ENCODE measurements around the gene TMEM266.

The TMEM266 gene

DNA sequence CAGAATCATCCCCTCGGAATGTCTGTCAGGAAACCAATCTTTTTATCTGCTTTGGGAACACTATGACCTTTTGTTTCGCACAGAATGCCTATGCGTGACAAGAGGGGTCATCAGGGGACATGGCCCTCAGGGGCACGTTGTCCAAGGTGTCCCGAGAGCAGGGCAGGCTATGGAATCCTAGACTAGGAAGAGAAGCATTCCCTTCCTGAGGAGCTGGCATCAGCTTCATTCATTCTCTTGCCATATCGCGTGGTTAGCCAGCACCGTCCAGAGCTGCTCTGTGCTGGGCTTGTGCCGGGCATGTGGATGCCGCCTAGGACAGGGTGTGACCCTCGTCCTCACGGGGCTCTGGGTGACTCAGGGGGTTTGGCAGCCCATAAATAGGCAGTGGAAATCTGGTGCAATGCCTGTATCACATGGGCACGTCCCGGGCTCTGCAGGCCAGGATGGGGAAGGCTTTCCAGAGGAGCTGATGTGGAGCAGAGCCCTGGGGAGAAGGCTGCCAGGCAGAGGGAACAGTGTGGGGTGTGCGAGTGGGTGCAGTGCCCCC lies 117.8 kb downstream of the TMEM266 start:
- DNase-seq (ENCODE audit: low read depth): peak; percentile 52

DNA sequence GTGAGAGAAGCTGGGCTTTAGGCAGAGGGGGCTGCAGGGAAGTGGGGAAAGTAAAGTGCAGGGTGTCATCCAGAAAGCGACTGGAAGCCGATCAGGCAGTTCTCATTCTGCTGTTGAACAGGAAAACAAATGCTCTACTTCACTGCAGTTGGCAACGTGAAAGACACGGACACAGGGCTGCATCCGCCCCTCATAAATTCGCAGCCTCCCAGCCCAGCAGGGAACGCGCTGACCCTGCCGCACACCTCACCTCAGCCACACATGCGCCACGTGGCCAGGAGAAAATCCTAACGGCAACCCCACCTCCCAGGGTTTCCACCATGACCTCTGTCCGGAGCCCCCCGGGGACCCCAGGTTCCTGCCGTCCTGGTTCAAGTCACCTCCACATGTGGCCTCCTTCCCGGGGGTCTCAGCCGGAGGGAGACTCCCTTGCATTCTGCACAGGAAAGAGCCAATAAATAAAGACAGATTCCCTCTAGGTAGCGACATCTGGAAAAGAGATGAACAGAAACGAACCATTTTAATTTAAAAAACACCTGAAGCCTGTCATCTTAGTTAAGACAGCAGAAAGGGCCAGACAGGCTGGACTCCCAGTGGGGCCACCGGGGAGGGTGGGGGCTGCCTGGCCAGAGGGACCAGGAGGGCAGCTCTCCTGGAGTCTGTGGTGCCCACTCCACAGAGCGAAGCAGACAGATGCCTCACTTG lies 118.7 kb downstream of the TMEM266 start:
- Histone ChIP-seq H3K4me1 (ENCODE audit: control insufficient read depth, insufficient read depth, low read length) (peaks cover 18% of the 10 kb centered on the region), H3K9me3 (ENCODE audit: control insufficient read depth, low read length) (peaks cover 8% of the 10 kb centered on the region), H3K4me3 (ENCODE audit: low read length) (peak overlapping the region; percentile 68), H3K27me3 (replicated peaks; ENCODE audit: control insufficient read depth, insufficient read depth, low read length) (no peaks in the 10 kb centered on the region), H3K36me3 (ENCODE audit: control insufficient read depth, insufficient read depth, low read length, severe bottlenecking) (no peaks in the 10 kb centered on the region), H3K9ac (ENCODE audit: low read length) (peak overlapping the region; percentile 89)
- DNase-seq (ENCODE audit: low read depth): no peak

More for the DNA sequence above, 117.8 kb downstream of the TMEM266 start:
- H3K36me3 ChIP-seq (ENCODE audit: control insufficient read depth, insufficient read depth, low read length, severe bottlenecking): no peaks in the 10 kb centered on the region
- peak overlapping the region; percentile 68 for H3K4me3 ChIP-seq (ENCODE audit: low read length)
- peaks cover 18% of the 10 kb centered on the region for H3K4me1 ChIP-seq (ENCODE audit: control insufficient read depth, insufficient read depth, low read length)
- peaks cover 8% of the 10 kb centered on the region for H3K9me3 ChIP-seq (ENCODE audit: control insufficient read depth, low read length)
- no peaks in the 10 kb centered on the region for H3K27me3 ChIP-seq (replicated peaks; ENCODE audit: control insufficient read depth, insufficient read depth, low read length)
- H3K9ac ChIP-seq (ENCODE audit: low read length): peak overlapping the region; percentile 89

DNA sequence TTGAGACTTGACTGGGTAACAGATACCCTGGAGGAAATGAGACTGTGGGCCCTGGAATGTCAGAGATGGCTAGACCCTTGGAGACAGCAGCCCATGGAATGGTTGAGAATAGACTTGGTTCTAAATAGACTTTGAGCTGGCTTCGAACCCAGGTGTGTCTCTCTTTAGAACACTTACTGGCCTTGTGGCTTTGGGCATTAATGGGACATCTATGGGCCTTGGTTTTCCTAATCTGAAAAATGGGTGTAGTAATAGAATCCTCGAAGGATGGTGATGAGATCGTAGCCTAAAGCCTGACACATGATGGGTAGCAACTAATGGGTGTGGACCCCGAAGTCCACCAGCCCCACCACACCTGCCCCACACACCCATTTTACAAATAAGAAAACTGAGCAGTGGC lies 119.2 kb downstream of the TMEM266 start:
- Histone ChIP-seq H3K4me1 (ENCODE audit: control insufficient read depth, insufficient read depth, low read length) (peaks cover 18% of the 10 kb centered on the region), H3K9ac (ENCODE audit: low read length) (peak overlapping the region; percentile 89), H3K4me3 (ENCODE audit: low read length) (no peak overlapping the region), H3K36me3 (ENCODE audit: control insufficient read depth, insufficient read depth, low read length, severe bottlenecking) (no peaks in the 10 kb centered on the region), H3K27me3 (replicated peaks; ENCODE audit: control insufficient read depth, insufficient read depth, low read length) (no peaks in the 10 kb centered on the region), H3K9me3 (ENCODE audit: control insufficient read depth, low read length) (peaks cover 8% of the 10 kb centered on the region)
- DNase-seq (ENCODE audit: low read depth): no peak

DNA sequence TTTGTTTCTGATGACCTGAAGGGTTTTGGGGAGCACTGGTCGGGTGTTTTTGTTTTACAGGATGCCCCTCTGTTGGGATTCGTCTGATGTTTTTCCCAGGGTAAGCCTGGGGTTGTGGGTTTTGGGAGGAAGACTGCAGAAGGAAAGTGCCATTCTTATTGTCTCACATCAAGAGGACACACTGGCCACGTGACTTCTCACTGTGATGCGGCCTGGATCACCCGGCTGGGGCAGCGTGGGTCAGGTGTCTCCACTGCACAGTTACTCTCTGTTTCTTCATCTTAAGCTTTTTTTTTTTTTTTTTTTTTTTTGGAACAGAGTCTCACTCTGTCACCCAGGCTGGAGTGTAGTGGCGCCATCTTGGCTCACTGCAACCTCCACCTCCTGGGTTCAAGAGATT lies 120.5 kb downstream of the TMEM266 start:
- H3K36me3 ChIP-seq (ENCODE audit: control insufficient read depth, insufficient read depth, low read length, severe bottlenecking): no peaks in the 10 kb centered on the region
- H3K9ac ChIP-seq (ENCODE audit: low read length): no peak overlapping the region
- H3K4me3 ChIP-seq (ENCODE audit: low read length): no peak overlapping the region
- H3K27me3 ChIP-seq (replicated peaks; ENCODE audit: control insufficient read depth, insufficient read depth, low read length): no peaks in the 10 kb centered on the region
- H3K9me3 ChIP-seq (ENCODE audit: control insufficient read depth, low read length): peaks cover 3% of the 10 kb centered on the region
- no peak for DNase-seq (ENCODE audit: low read depth)
- H3K4me1 ChIP-seq (ENCODE audit: control insufficient read depth, insufficient read depth, low read length): peaks cover 19% of the 10 kb centered on the region

DNA sequence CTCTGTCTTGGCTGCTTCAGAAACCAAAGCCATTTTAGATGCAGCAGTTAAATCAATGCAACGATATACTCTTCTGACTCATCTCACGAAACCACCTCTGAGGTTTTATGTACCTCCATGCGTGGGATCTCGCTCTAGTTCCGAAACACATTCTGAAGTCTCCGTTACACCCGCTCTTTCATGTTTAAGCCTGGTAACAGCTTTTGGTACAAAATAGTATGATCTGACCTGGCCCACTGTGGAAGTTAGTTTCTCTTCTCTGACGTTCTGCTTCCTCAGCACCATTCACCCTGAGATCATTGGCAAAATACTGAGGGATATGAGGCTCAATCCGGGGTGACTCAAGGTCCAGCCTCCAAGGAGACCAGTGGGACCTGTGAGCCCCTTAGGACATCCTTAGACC lies 121.9 kb downstream of the TMEM266 start:
- Histone ChIP-seq H3K4me1 (ENCODE audit: control insufficient read depth, insufficient read depth, low read length) (peaks cover 33% of the 10 kb centered on the region), H3K9me3 (ENCODE audit: control insufficient read depth, low read length) (no peaks in the 10 kb centered on the region), H3K9ac (ENCODE audit: low read length) (no peak overlapping the region), H3K27me3 (replicated peaks; ENCODE audit: control insufficient read depth, insufficient read depth, low read length) (no peaks in the 10 kb centered on the region), H3K36me3 (ENCODE audit: control insufficient read depth, insufficient read depth, low read length, severe bottlenecking) (no peaks in the 10 kb centered on the region), H3K4me3 (ENCODE audit: low read length) (no peak overlapping the region)
- no peak for DNase-seq (ENCODE audit: low read depth)

DNA sequence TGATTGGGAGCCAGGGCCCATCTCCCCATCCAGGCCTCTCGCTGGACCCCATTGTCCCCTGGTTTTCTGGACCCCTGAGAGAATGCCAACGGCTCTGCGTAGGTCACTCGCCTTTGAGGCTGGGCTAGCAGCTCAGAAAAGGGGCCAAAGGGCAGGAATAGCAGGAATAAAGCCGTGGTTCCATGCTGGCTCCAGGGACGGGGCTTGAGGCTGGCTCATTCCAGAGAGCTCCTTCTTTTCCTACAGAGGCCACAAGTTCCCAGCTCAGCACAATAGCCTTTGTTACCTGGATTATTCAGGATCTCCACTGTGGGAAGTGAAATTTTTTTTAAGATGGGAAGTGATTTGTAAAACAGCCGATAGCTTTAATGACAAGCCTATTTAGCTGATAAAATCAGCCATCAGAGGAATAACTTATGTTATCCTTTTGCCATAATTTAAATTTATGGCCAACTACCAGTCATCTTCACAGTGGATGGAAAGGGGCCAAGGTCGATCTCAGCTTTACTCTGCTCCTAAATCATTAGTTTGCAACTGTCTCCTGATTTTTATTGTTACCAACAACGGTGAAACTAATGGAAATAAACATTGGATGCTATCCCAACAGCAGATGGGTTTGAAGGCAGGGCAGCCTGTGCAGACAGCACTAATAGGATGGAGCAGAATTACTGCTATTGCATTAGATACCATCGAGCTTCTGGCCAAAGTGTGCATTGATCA lies 124.3 kb downstream of the TMEM266 start:
- peaks cover 17% of the 10 kb centered on the region for H3K4me1 ChIP-seq (ENCODE audit: control insufficient read depth, insufficient read depth, low read length)
- DNase-seq (ENCODE audit: low read depth): no peak
- no peaks in the 10 kb centered on the region for H3K27me3 ChIP-seq (replicated peaks; ENCODE audit: control insufficient read depth, insufficient read depth, low read length)
- no peak overlapping the region for H3K9ac ChIP-seq (ENCODE audit: low read length)
- H3K4me3 ChIP-seq (ENCODE audit: low read length): no peak overlapping the region
- H3K36me3 ChIP-seq (ENCODE audit: control insufficient read depth, insufficient read depth, low read length, severe bottlenecking): no peaks in the 10 kb centered on the region
- H3K9me3 ChIP-seq (ENCODE audit: control insufficient read depth, low read length): no peaks in the 10 kb centered on the region

DNA sequence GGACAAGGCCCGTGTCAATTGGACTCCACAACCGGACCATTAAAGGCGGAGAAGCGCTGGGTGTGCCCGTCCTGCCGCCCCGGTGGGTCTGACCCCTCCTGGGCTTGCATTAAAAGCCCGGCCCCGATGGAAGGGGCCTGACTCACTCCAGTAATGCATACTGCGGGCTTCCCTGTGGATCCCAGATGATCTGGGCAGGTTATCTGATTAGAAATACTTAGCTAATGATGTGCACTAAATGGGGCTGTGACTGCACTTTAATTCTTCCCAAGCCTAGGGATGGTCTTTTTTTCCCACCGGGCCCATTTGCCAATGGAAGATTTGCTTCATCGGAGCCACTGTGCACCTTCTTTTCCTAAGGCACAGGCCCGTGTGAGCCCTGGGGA lies 124.9 kb downstream of the TMEM266 start:
- no peaks in the 10 kb centered on the region for H3K36me3 ChIP-seq (ENCODE audit: control insufficient read depth, insufficient read depth, low read length, severe bottlenecking)
- no peak overlapping the region for H3K9ac ChIP-seq (ENCODE audit: low read length)
- no peak overlapping the region for H3K4me3 ChIP-seq (ENCODE audit: low read length)
- peaks cover 17% of the 10 kb centered on the region for H3K4me1 ChIP-seq (ENCODE audit: control insufficient read depth, insufficient read depth, low read length)
- DNase-seq (ENCODE audit: low read depth): no peak
- H3K9me3 ChIP-seq (ENCODE audit: control insufficient read depth, low read length): no peaks in the 10 kb centered on the region
- H3K27me3 ChIP-seq (replicated peaks; ENCODE audit: control insufficient read depth, insufficient read depth, low read length): no peaks in the 10 kb centered on the region

DNA sequence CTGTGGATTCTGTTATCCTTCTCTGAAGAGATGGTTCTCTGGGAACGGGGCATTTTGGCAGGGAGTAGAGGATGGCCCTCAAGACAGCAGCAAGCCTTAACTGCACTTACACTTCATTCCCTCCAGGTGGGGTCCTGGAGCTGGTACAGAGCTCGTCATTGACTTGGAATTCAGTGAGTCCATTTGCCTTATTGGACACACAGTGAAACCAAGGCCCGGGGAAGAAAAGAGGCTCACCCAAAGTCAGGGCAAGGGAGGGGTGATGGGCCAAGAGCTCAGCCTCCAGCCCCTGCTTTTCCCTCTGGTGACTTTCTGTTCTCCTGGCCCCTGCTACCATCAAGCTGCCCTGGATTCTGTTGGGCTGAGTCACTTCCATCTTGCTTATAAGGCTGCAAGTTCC lies 125.9 kb downstream of the TMEM266 start:
- DNase-seq (ENCODE audit: low read depth): peak; percentile 56
- Histone ChIP-seq H3K4me3 (ENCODE audit: low read length) (no peak overlapping the region), H3K27me3 (replicated peaks; ENCODE audit: control insufficient read depth, insufficient read depth, low read length) (no peaks in the 10 kb centered on the region), H3K4me1 (ENCODE audit: control insufficient read depth, insufficient read depth, low read length) (peaks cover 17% of the 10 kb centered on the region), H3K9ac (ENCODE audit: low read length) (peak overlapping the region; percentile 17), H3K9me3 (ENCODE audit: control insufficient read depth, low read length) (no peaks in the 10 kb centered on the region), H3K36me3 (ENCODE audit: control insufficient read depth, insufficient read depth, low read length, severe bottlenecking) (no peaks in the 10 kb centered on the region)

DNA sequence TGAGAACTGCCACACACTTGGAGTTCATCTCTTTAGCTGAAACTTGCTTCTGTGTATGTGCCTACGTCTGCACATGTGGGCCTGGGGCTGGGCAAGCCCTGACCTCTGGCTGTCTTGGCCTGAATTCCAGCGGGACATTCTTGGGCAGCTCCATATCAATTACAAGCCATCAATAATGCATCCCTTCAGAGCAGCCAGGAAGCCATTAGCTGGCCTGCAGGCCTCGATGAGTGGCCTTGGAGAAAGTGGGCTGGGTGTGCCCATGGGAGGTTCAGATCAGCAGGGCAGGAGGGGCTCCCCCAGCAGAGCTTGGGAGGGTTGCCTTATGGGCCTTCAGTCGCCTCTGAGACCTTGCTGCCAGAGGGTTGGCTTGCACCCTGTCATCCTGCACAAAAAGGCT lies 127.4 kb downstream of the TMEM266 start:
- peaks cover 20% of the 10 kb centered on the region for H3K4me1 ChIP-seq (ENCODE audit: control insufficient read depth, insufficient read depth, low read length)
- no peaks in the 10 kb centered on the region for H3K9me3 ChIP-seq (ENCODE audit: control insufficient read depth, low read length)

DNA sequence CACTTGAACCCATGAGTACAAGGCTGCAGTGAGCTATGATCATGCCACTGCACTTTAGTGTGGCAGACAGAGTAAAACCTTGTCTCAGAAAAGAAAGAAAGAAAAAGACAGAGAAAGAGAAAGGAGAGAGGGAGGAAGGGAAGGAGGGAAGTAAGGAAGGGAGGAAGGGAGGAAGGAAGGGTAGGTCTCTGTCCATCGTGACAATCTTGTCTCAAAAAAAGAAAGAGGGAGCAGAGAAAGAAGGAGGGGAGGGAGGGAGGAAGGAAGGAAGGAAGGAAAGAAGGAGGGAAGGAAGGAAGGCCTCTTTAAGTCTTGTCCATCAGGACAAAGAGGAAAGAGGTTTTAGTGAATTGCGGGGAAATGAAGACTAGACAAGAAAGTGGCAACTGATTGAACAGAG lies 129.3 kb downstream of the TMEM266 start:
- peaks cover 20% of the 10 kb centered on the region for H3K4me1 ChIP-seq (ENCODE audit: control insufficient read depth, insufficient read depth, low read length)
- no peak overlapping the region for H3K9ac ChIP-seq (ENCODE audit: low read length)
- no peak overlapping the region for H3K4me3 ChIP-seq (ENCODE audit: low read length)
- no peaks in the 10 kb centered on the region for H3K36me3 ChIP-seq (ENCODE audit: control insufficient read depth, insufficient read depth, low read length, severe bottlenecking)
- H3K27me3 ChIP-seq (replicated peaks; ENCODE audit: control insufficient read depth, insufficient read depth, low read length): peaks cover 12% of the 10 kb centered on the region
- no peak for DNase-seq (ENCODE audit: low read depth)
- H3K9me3 ChIP-seq (ENCODE audit: control insufficient read depth, low read length): no peaks in the 10 kb centered on the region

More for the DNA sequence above, 127.4 kb downstream of the TMEM266 start:
- H3K9ac ChIP-seq (ENCODE audit: low read length): no peak overlapping the region
- no peaks in the 10 kb centered on the region for H3K36me3 ChIP-seq (ENCODE audit: control insufficient read depth, insufficient read depth, low read length, severe bottlenecking)
- H3K4me3 ChIP-seq (ENCODE audit: low read length): no peak overlapping the region
- peaks cover 4% of the 10 kb centered on the region for H3K27me3 ChIP-seq (replicated peaks; ENCODE audit: control insufficient read depth, insufficient read depth, low read length)
- no peak for DNase-seq (ENCODE audit: low read depth)

DNA sequence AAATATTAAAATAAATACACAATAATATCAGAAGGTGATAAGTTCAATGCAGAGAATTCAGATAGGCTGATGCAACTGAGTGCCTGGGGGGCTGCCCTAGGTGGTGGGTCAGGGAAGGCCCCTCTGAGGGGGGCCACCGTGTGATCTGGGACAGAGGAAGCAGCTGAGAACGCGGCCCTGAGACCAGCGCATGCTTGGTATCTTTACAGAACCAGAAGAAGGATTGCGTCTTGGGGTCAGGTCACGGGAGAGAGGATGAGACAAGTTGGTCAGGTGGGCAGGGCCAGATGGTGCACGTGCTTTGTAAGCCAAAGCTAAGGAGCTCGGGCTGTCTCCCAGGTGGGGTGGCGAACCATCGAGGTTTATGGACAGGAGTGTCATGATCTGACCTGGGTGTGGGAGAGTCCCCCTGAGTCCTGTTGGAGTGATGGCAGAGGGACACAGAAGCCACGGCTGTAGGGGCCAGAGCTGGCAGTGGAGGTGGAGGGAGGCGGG lies 130.3 kb downstream of the TMEM266 start:
- Histone ChIP-seq H3K4me3 (ENCODE audit: low read length) (no peak overlapping the region), H3K36me3 (ENCODE audit: control insufficient read depth, insufficient read depth, low read length, severe bottlenecking) (no peaks in the 10 kb centered on the region), H3K9ac (ENCODE audit: low read length) (no peak overlapping the region), H3K4me1 (ENCODE audit: control insufficient read depth, insufficient read depth, low read length) (peaks cover 20% of the 10 kb centered on the region), H3K9me3 (ENCODE audit: control insufficient read depth, low read length) (no peaks in the 10 kb centered on the region), H3K27me3 (replicated peaks; ENCODE audit: control insufficient read depth, insufficient read depth, low read length) (peaks cover 12% of the 10 kb centered on the region)
- no peak for DNase-seq (ENCODE audit: low read depth)
